OCI-LY1 (cell line): ENCODE measurements around the gene KIFC3.

ENCODE experiments used
- H2AFZ ChIP-seq: fragments of 200-600 bp; sonication (generic), shearing (Covaris generic); 2 replicates; pipeline ENCODE4 v1.6.0; 2014; ENCODE audit warnings: antibody characterized with exemption, mild to moderate bottlenecking, low read length
- H3F3A ChIP-seq: fragments of 200-600 bp; sonication (generic), shearing (Covaris generic); 2 replicates; pipeline ENCODE4 v1.6.0; 2014; ENCODE audit warnings: mild to moderate bottlenecking, antibody characterized with exemption, low read length, moderate library complexity; ENCODE audit not compliant: insufficient read depth
- H3K27ac ChIP-seq: fragments of 200-600 bp; sonication (generic); 2 replicates; pipeline ENCODE4 v1.5.1; 2014; ENCODE audit warnings: low read length, mixed run types, mild to moderate bottlenecking, low read depth; ENCODE audit not compliant: poor library complexity, severe bottlenecking
- H3K27me3 ChIP-seq: fragments of 200-600 bp; sonication (generic); 2 replicates; pipeline ENCODE4 v1.6.0; 2014; ENCODE audit warnings: antibody characterized with exemption, mild to moderate bottlenecking, low read length, moderate library complexity; ENCODE audit not compliant: insufficient read depth
- H3K36me3 ChIP-seq: fragments of 200-600 bp; sonication (generic); 2 replicates; pipeline ENCODE4 v1.6.1; 2014; ENCODE audit warnings: mild to moderate bottlenecking, antibody characterized with exemption, low read length, moderate library complexity, mixed read lengths; ENCODE audit not compliant: insufficient read depth
- H3K4me1 ChIP-seq: fragments of 200-600 bp; sonication (generic); 2 replicates; pipeline ENCODE4 v1.5.1; 2014; ENCODE audit warnings: mild to moderate bottlenecking, low read length, moderate library complexity; ENCODE audit not compliant: insufficient read depth, severe bottlenecking
- H3K4me2 ChIP-seq: fragments of 200-600 bp; sonication (generic), shearing (Covaris generic); 2 replicates; pipeline ENCODE4 v1.6.1; 2014; ENCODE audit warnings: low read length
- H3K4me3 ChIP-seq: fragments of 200-600 bp; sonication (generic); 2 replicates; pipeline ENCODE4 v1.5.1; 2014; ENCODE audit warnings: low read length, low read depth, mild to moderate bottlenecking, mixed read lengths; ENCODE audit not compliant: poor library complexity, severe bottlenecking
- H3K79me2 ChIP-seq: fragments of 200-600 bp; shearing (Covaris generic); 2 replicates; pipeline ENCODE4 v1.6.1; 2016; ENCODE audit warnings: mixed run types, low read length, mixed read lengths; ENCODE audit not compliant: insufficient read depth
- H3K9ac ChIP-seq: fragments of 200-600 bp; sonication (generic), shearing (Covaris generic); 2 replicates; pipeline ENCODE4 v1.6.1; 2014; ENCODE audit warnings: mild to moderate bottlenecking, low read length, mixed read lengths
- H3K9me2 ChIP-seq: fragments of 200-600 bp; sonication (generic), shearing (Covaris generic); 2 replicates; pipeline ENCODE4 v1.6.1; 2014; ENCODE audit warnings: low read depth, mild to moderate bottlenecking, low read length, mixed read lengths
- H3K9me3 ChIP-seq: fragments of 200-600 bp; shearing (Covaris generic); 2 replicates; pipeline ENCODE4 v1.6.1; 2014; ENCODE audit warnings: low read length, mixed read lengths
- H4K20me1 ChIP-seq: fragments of 200-600 bp; sonication (generic), shearing (Covaris generic); 2 replicates; pipeline ENCODE4 v1.6.0; 2016; ENCODE audit warnings: mild to moderate bottlenecking, low read length; ENCODE audit not compliant: insufficient read depth
- EZH2 ChIP-seq: fragments of 200-600 bp; sonication (generic), shearing (Covaris generic); IDR thresholded peaks from 2 replicates; pipeline ENCODE4 v1.8.0; 2017; ENCODE audit warnings: borderline replicate concordance, mixed run types, mild to moderate bottlenecking, antibody characterized with exemption, low read length, moderate library complexity, mixed read lengths
- TF ChIP-seq, protein P1 (sequence below): fragments of 200-600 bp; sonication (generic), shearing (Covaris generic); IDR thresholded peaks from 2 replicates; pipeline ENCODE4 v1.5.1; 2017; ENCODE audit warnings: mild to moderate bottlenecking, antibody characterized with exemption, low read length, moderate library complexity, mixed read lengths

The KIFC3 gene

DNA sequence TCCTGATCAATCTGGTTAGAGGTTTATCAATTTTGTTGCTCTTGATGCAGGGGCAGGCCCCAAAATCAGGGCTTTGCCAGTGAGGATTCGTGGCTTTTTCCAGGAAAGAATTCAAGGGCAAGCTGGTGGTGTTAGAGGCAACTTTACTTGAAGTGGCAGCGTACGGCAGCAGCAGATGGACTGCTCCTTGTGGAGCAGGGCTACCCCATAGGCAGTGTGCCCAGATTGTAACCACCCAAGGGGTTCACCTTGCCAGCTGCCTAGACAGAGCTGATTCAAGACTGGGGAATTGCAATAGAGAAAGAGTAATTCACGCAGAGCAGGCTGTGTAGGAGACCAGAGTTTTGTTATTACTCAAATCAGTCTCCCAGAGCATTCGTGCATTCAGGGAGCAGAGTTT, 90.9 kb downstream of the KIFC3 start:
- no peak overlapping the region for H3K9ac ChIP-seq
- H3K27me3 ChIP-seq: peaks cover 3% of the 10 kb centered on the region; the same call in 1 of the 2 replicates
- no peaks in the 10 kb centered on the region for H4K20me1 ChIP-seq
- TF ChIP-seq, protein P1, sequence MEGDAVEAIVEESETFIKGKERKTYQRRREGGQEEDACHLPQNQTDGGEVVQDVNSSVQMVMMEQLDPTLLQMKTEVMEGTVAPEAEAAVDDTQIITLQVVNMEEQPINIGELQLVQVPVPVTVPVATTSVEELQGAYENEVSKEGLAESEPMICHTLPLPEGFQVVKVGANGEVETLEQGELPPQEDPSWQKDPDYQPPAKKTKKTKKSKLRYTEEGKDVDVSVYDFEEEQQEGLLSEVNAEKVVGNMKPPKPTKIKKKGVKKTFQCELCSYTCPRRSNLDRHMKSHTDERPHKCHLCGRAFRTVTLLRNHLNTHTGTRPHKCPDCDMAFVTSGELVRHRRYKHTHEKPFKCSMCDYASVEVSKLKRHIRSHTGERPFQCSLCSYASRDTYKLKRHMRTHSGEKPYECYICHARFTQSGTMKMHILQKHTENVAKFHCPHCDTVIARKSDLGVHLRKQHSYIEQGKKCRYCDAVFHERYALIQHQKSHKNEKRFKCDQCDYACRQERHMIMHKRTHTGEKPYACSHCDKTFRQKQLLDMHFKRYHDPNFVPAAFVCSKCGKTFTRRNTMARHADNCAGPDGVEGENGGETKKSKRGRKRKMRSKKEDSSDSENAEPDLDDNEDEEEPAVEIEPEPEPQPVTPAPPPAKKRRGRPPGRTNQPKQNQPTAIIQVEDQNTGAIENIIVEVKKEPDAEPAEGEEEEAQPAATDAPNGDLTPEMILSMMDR: no peak
- no peak for TF ChIP-seq EZH2
- H3K27ac ChIP-seq: no peak overlapping the region
- no peaks in the 10 kb centered on the region for H3K9me3 ChIP-seq
- H3K4me2 ChIP-seq: no peak overlapping the region
- H2AFZ ChIP-seq: no peak overlapping the region
- H3K36me3 ChIP-seq: no peaks in the 10 kb centered on the region
- H3K4me1 ChIP-seq: no peaks in the 10 kb centered on the region
- H3K4me3 ChIP-seq: no peak overlapping the region
- H3K79me2 ChIP-seq: no peaks in the 10 kb centered on the region
- H3K9me2 ChIP-seq: no peaks in the 10 kb centered on the region
- H3F3A ChIP-seq: no peaks in the 10 kb centered on the region

DNA sequence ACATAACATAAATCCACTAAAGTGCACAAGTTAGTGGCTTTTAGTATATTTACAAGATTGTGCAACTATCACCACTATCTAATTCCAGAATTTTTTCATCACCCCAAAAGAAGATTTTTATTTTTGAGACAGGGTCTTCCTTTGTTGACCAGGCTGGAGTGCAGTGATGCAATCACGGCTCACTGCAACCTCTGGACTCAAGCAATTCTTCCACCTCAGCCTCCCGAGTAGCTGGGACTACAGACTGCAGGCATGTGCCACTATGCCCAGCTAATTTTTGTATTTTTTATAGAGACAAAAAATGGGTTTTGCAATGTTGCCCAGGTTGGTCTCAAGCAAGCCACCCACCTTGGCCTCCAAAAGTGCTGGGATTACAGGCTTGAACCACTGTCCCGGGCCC, 92.6 kb downstream of the KIFC3 start:
- Histone ChIP-seq H3K9ac (no peak overlapping the region), H3K9me2 (no peaks in the 10 kb centered on the region), H3K4me2 (no peak overlapping the region), H3K4me1 (no peaks in the 10 kb centered on the region), H3K4me3 (no peak overlapping the region), H3K27ac (no peak overlapping the region), H4K20me1 (no peaks in the 10 kb centered on the region), H2AFZ (no peak overlapping the region), H3K9me3 (no peaks in the 10 kb centered on the region), H3K36me3 (no peaks in the 10 kb centered on the region), H3K79me2 (no peaks in the 10 kb centered on the region), H3F3A (no peaks in the 10 kb centered on the region), H3K27me3 (no peaks in the 10 kb centered on the region)
- TF ChIP-seq, protein P1: no peak
- no peak for TF ChIP-seq EZH2
